GM12872 (cell line): ENCODE measurements around the gene YWHAG.

Source experiments
- TF ChIP-seq, protein P1 (sequence below): IDR thresholded peaks from 3 replicates; pipeline ENCODE4 v1.5.1; 2011; ENCODE audit warnings: low read depth, mild to moderate bottlenecking, low read length, moderate library complexity; ENCODE audit not compliant: insufficient read depth

Gene YWHAG

DNA sequence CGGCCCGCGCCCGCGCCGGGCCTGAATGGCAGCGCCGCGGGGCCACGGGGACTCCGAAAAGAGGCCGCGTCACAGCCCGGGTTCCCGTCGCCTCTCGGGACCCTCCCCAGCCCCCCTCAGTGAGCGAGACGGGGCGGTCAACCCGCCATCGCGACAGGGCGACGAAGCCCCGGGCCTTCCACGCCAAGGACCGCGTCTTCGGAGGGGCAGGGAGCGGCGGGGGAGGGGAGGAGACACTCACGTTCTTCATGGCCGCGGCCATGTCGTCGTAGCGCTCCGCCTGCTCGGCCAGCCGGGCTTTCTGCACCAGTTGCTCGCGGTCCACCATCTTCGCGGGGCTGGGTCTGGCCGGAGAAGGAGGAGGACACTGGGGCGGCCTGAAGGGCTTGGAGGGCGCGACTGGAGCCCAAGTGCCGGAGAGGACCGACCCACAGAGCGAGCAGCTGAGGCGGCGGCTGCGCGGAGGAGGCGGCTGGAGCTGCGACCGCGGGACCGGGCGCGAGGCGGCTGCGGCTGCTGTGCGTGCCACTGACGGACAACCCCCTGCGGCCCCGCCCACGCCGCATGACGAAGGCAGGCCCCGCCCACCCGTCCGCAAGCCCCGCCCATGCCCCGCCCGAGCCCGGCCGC, at the start of gene YWHAG:
TSS of gene YWHAG (minus strand) at position 511 of the 630 bp plus-strand sequence. CDS start at position 328, 183 bp downstream.
- TF ChIP-seq, protein P1, sequence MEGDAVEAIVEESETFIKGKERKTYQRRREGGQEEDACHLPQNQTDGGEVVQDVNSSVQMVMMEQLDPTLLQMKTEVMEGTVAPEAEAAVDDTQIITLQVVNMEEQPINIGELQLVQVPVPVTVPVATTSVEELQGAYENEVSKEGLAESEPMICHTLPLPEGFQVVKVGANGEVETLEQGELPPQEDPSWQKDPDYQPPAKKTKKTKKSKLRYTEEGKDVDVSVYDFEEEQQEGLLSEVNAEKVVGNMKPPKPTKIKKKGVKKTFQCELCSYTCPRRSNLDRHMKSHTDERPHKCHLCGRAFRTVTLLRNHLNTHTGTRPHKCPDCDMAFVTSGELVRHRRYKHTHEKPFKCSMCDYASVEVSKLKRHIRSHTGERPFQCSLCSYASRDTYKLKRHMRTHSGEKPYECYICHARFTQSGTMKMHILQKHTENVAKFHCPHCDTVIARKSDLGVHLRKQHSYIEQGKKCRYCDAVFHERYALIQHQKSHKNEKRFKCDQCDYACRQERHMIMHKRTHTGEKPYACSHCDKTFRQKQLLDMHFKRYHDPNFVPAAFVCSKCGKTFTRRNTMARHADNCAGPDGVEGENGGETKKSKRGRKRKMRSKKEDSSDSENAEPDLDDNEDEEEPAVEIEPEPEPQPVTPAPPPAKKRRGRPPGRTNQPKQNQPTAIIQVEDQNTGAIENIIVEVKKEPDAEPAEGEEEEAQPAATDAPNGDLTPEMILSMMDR = no peak

DNA sequence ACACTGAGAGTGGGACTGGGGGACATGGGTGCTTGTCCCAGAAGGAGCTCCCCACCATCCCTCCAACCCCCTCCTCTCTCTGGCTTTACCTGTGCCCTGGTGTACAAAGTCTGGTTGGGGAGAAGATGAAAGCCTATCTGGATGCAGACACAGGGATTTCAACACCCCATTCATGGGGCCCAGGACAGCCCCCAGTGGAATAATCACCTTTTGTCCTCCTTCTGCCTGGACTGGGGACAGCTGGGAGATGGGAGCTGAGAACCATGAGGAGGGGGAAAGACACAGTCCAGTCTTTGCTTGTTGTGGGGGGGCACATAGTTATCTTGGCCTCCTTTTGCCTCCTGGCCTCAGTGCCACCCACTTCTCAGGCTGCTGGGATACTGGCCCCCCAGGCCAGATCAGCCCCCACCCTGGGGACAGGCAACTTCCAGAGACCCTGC, 49.4 kb upstream of the YWHAG start:
- TF ChIP-seq, protein P1 = no peak

DNA sequence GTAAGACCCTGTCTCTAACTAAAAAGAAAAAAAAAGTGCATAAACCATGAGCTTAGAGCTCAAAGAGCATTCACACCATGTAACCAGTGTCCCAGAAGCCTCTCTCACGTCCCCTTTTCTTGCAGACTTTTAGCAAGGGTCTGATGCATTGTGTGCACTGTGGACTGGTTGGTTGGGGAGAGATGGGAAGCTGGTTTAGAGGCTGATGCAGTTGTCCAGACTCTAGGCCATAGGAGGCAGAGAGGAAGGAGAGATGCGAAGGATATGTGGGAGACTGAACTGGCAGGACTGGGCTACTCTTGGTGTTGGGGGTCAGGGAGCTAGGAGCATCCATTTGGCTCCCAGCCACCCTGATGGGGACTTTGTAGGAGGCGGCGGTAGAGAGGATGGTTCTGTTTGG, 48.9 kb upstream of the YWHAG start:
- TF ChIP-seq, protein P1 = no peak

DNA sequence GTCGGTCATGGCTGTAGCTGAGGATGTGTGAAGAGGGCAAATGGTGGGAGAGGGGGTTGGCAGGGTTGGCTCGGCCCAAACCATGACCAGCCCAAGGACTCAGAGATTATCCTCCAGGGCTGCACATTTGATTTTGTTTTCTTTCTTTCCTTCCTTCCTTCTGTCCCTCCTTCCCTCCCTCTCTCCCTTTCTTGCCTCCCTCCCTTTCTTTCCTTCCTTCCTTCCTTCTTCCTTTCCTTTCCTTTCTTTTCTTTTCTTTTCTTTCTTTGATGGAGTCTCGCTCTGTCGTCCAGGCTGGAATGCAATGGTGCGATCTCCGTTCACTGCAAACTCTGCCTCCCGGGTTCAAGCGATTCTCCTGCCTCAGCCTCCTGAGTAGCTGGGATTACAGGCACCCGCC, 46.9 kb upstream of the YWHAG start:
- TF ChIP-seq, protein P1 = no peak

DNA sequence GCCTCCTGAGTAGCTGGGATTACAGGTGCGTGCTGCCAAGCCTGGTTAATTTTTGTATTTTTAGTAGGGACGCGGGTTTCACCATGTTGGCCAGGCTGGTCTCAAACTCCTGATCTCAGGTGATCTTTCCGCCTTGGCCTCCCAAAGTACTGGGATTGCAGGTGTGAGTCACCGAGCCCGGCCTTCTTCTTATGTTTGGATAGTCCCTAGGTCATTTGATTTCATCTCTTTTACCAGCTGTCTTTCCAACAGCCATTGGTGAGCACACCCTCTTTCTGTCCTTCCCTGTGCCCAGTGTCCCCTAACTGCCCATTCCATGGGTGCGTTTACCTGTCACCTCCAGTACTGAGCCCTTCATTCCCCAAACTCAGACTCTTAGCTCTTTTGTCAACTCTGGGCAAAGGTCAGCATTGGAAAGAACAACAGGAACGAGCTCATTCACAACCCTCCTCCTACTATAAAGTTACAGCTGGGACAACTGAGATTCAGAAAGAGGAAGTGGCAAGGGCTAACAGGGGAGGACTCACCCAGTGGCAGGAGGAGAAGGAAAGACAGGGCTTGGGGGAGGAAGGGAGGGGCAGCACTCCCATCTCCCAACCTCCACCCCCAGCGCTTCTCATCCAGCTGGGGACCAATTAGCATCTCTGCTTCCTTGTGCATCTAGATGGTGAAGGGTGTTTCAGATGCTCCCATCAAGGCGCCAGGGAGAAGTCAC, 45.1 kb upstream of the YWHAG start:
- TF ChIP-seq, protein P1 = no peak

DNA sequence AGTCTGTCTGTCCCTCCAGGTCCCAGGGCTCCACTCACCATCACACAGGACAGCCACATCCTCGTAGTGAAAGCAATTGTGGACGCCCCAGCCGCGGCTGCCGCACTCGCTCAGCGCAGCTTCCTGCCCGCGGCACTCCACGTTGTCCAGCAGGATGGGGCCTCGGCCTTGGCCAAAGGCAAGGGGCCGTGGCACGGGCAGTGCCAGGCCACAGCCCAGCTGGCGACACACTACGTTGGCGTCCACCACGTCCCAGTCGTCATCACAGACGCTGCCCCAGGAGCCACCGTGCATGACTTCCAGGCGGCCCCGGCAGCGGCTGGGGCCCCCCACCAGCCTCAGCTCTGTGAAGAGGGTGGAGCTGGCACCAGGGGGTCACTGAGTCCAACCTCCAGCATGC, 41.5 kb upstream of the YWHAG start:
- TF ChIP-seq, protein P1 = no peak

DNA sequence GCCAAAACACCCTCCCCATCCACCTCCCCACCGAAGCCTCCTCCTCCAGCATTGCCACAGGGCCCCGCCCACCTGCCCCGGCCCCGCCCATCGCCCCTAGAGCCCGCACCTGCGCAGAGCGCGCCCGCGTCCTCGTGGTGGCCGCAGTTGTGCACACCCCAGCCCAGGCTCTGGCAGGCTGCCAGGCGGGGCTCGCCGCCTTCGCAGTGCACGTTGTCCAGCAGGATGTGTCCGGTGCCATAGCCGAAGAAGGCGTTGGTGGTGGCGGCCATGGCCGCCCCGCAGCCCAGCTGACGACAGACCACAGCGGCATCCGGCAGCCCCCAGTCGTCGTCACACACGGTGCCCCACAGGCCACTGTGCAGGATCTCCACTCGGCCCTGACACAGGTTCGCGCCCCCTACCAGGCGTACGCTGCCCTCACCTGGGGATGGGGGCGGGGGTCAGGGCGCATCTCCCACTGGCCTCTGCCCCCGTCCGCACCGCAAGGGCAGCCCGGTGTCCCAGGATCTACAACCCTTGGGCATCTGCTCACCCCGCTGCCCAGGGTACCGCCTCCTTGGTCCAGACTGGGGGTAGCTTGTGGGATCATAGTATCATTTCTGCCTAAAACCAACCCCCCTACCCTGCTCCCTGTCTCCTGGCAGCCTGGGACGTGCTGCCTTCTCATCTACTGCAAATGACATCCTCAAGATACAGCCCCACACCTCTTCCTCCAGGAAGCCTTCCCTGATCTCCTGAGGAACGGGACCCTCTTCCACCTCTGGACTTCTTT, 38.8 kb upstream of the YWHAG start:
- TF ChIP-seq, protein P1 = no peak
